Vagina (tissue), 2 donors: Measurements from ENCODE around the gene RAD50.

Source experiments
- POLR2A ChIP-seq, 2 donors: fragments of 450-650 bp; IDR thresholded peaks; one replicate each; pipeline ENCODE4 v1.6.1; 2017; ENCODE audit warnings: antibody characterized with exemption in 2 of 2, mild to moderate bottlenecking in 2 of 2, moderate library complexity in 2 of 2
- POLR2AphosphoS5 ChIP-seq, 2 donors: sonication (generic); formaldehyde crosslinking; IDR thresholded peaks; one replicate each; pipeline ENCODE4 v1.9.0; 2017; ENCODE audit warnings: antibody characterized with exemption in 2 of 2, mild to moderate bottlenecking in 2 of 2, low read depth in 1 of 2; ENCODE audit not compliant: insufficient read depth in 1 of 2
- TF ChIP-seq, protein P1 (sequence below), 3 experiments: fragments of 450-650 bp in 2 of 3; fragments of 200-600 bp in 1 of 3; sonication (generic) in 1 of 3; IDR thresholded peaks; one replicate each; pipeline ENCODE4 v1.5.1; 2017 to 2019; ENCODE audit warnings: antibody characterized with exemption in 3 of 3, mild to moderate bottlenecking in 2 of 3, moderate library complexity in 2 of 3

- TF ChIP-seq, protein P1, sequence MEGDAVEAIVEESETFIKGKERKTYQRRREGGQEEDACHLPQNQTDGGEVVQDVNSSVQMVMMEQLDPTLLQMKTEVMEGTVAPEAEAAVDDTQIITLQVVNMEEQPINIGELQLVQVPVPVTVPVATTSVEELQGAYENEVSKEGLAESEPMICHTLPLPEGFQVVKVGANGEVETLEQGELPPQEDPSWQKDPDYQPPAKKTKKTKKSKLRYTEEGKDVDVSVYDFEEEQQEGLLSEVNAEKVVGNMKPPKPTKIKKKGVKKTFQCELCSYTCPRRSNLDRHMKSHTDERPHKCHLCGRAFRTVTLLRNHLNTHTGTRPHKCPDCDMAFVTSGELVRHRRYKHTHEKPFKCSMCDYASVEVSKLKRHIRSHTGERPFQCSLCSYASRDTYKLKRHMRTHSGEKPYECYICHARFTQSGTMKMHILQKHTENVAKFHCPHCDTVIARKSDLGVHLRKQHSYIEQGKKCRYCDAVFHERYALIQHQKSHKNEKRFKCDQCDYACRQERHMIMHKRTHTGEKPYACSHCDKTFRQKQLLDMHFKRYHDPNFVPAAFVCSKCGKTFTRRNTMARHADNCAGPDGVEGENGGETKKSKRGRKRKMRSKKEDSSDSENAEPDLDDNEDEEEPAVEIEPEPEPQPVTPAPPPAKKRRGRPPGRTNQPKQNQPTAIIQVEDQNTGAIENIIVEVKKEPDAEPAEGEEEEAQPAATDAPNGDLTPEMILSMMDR (IDR thresholded peaks at IDR 0.05), result no peak
- TF ChIP-seq POLR2AphosphoS5 (IDR thresholded peaks at IDR 0.05; ENCODE audit: insufficient read depth in 1 of 2, low read depth in 1 of 2) (no peak), POLR2A (IDR thresholded peaks at IDR 0.05) (no peak)
These were observed 55.2 kb downstream of the RAD50 start for GRCh38 chr5:132611965-132612364.
